Fibroblast of lung (primary cell): ENCODE measurements around the gene GAA.
"Not testable (repeated sequence)": the region's sequence is repeated elsewhere in the genome, so short reads cannot be mapped to it uniquely, and the experiment has no call there.

Experiments used
- EZH2 ChIP-seq: IDR thresholded peaks from 2 replicates; pipeline ENCODE4 v1.5.1; 2012; ENCODE audit warnings: low read length, control low read depth, mild to moderate bottlenecking; ENCODE audit errors: missing control alignments
- TF ChIP-seq, protein P1 (sequence below), 2 donors: IDR thresholded peaks in 1 of 2; conservative IDR thresholded peaks in 1 of 2; 1 replicate in 1 of 2; 2 replicates in 1 of 2; pipeline ENCODE4 v1.5.1; 2011 to 2012; ENCODE audit warnings: low read length in 2 of 2, control low read depth in 1 of 2, inconsistent platforms in 1 of 2, low read depth in 1 of 2, mild to moderate bottlenecking in 1 of 2

DNA sequence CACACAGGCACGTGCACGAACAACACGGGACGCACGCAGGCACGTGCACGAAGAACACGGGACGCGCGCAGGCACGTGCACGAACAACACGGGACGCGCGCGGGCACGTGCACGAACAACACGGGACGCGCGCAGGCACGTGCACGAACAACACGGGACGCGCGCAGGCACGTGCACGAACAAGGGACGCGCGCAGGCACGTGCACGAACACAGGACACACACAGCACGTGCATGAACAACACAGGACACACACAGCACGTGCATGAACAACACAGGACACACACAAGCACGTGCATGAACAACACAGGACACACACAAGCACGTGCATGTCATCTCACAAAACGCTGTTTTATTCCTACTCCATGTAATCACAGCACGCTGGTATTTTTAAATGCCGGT, 11.2 kb upstream of the GAA start:
- not testable (repeated sequence) for TF ChIP-seq EZH2
- TF ChIP-seq, protein P1, sequence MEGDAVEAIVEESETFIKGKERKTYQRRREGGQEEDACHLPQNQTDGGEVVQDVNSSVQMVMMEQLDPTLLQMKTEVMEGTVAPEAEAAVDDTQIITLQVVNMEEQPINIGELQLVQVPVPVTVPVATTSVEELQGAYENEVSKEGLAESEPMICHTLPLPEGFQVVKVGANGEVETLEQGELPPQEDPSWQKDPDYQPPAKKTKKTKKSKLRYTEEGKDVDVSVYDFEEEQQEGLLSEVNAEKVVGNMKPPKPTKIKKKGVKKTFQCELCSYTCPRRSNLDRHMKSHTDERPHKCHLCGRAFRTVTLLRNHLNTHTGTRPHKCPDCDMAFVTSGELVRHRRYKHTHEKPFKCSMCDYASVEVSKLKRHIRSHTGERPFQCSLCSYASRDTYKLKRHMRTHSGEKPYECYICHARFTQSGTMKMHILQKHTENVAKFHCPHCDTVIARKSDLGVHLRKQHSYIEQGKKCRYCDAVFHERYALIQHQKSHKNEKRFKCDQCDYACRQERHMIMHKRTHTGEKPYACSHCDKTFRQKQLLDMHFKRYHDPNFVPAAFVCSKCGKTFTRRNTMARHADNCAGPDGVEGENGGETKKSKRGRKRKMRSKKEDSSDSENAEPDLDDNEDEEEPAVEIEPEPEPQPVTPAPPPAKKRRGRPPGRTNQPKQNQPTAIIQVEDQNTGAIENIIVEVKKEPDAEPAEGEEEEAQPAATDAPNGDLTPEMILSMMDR (conservative IDR thresholded peaks at IDR 0.05 in 1 of 2, IDR thresholded peaks at IDR 0.05 in 1 of 2; ENCODE audit: low read depth in 1 of 2, low read length in 2 of 2): not testable (repeated sequence)
